Vagina (tissue), 2 donors: ENCODE data around the gene ANKRD16. TPM values are rescaled to one million over a fixed set of nuclear protein-coding genes. Genes with fewer than 3 reads are reported as not detected.
"Not testable (repeated sequence)": the region's sequence is repeated elsewhere in the genome, so short reads cannot be mapped to it uniquely, and the experiment has no call there.

Source experiments
- DNase-seq, 2 donors: peaks; one replicate each; pipeline ENCODE4 v3.0.0-alpha.2; 2017; ENCODE audit errors: extremely low spot score in 2 of 2
- H3K27ac ChIP-seq: fragments of 200-600 bp; sonication (generic); one replicate; pipeline ENCODE4 v1.5.1; 2019
- H3K27me3 ChIP-seq: fragments of 200-600 bp; sonication (generic); one replicate; pipeline ENCODE4 v1.5.1; 2019
- H3K36me3 ChIP-seq, 2 donors: fragments of 200-600 bp; sonication (generic); one replicate each; pipeline ENCODE4 v1.5.1; 2017 to 2019
- H3K4me1 ChIP-seq: fragments of 200-600 bp; sonication (generic); one replicate; pipeline ENCODE4 v1.5.1; 2019
- H3K4me3 ChIP-seq, 2 donors: fragments of 200-600 bp; sonication (generic); 1 replicate in 1 of 2; 2 replicates in 1 of 2; pipeline ENCODE4 v1.5.1; 2016 to 2019
- H3K9me3 ChIP-seq: fragments of 200-600 bp; sonication (generic); one replicate; pipeline ENCODE4 v1.5.1; 2019
- CTCF ChIP-seq, 3 experiments: fragments of 450-650 bp in 2 of 3; fragments of 200-600 bp in 1 of 3; sonication (generic) in 1 of 3; IDR thresholded peaks; one replicate each; pipeline ENCODE4 v1.5.1; 2017 to 2019; ENCODE audit warnings: antibody characterized with exemption in 3 of 3, mild to moderate bottlenecking in 2 of 3, moderate library complexity in 2 of 3
- POLR2A ChIP-seq, 2 donors: fragments of 450-650 bp; IDR thresholded peaks; one replicate each; pipeline ENCODE4 v1.6.1; 2017; ENCODE audit warnings: antibody characterized with exemption in 2 of 2, mild to moderate bottlenecking in 2 of 2, moderate library complexity in 2 of 2
- POLR2AphosphoS5 ChIP-seq, 2 donors: sonication (generic); formaldehyde crosslinking; IDR thresholded peaks; one replicate each; pipeline ENCODE4 v1.9.0; 2017; ENCODE audit warnings: antibody characterized with exemption in 2 of 2, mild to moderate bottlenecking in 2 of 2, low read depth in 1 of 2; ENCODE audit not compliant: insufficient read depth in 1 of 2
- intact Hi-C: fragments of 100-400 bp; cut with DNase I; formaldehyde crosslinking; loops from one replicate; pipeline ENCODE4 v1.15.1; 2023
- total RNA-seq: library from RNA; depleted of rRNA; stranded (reverse); fragments of >200 nt; gene quantifications from one replicate; pipeline ENCODE4 v1.2.3, GENCODE V29; 2016

ANKRD16 gene
- total RNA-seq, 1 donor from 2014 or later = 17.7 TPM

GRCh38 chr10:5915451-5915850 lies 25.8 kb upstream of the ANKRD16 start:
- Histone ChIP-seq H3K4me3 (no peak overlapping the region), H3K4me1 (no peaks in the 10 kb centered on the region), H3K27me3 (no peaks in the 10 kb centered on the region), H3K27ac (no peak overlapping the region), H3K9me3 (no peaks in the 10 kb centered on the region), H3K36me3 (peaks cover 0 to 95% of the 10 kb centered on the region in 2 donors)
- no peak for DNase-seq
- TF ChIP-seq POLR2A (IDR thresholded peaks at IDR 0.05) (no peak), POLR2AphosphoS5 (IDR thresholded peaks at IDR 0.05; ENCODE audit: insufficient read depth in 1 of 2, low read depth in 1 of 2) (no peak), CTCF (IDR thresholded peaks at IDR 0.05) (no peak)
- intact Hi-C loops = no loop called here

GRCh38 chr10:5913736-5914135 lies 24.0 kb upstream of the ANKRD16 start:
- TF ChIP-seq CTCF (IDR thresholded peaks at IDR 0.05) = no peak
- no peak for TF ChIP-seq POLR2A (IDR thresholded peaks at IDR 0.05)
- TF ChIP-seq POLR2AphosphoS5 (IDR thresholded peaks at IDR 0.05; ENCODE audit: insufficient read depth in 1 of 2, low read depth in 1 of 2) = no peak
- H3K36me3 ChIP-seq = peaks cover 0 to 95% of the 10 kb centered on the region in 2 donors
- no peaks in the 10 kb centered on the region for H3K27me3 ChIP-seq
- H3K4me3 ChIP-seq = no peak overlapping the region
- intact Hi-C loops = no loop called here
- no peaks in the 10 kb centered on the region for H3K9me3 ChIP-seq
- H3K4me1 ChIP-seq = no peaks in the 10 kb centered on the region
- no peak overlapping the region for H3K27ac ChIP-seq
- DNase-seq = no peak

- no peaks in the 10 kb centered on the region for H3K27me3 ChIP-seq
- intact Hi-C loops = no loop called here
- H3K27ac ChIP-seq = no peak overlapping the region
- H3K4me3 ChIP-seq = no peak overlapping the region
- H3K9me3 ChIP-seq = no peaks in the 10 kb centered on the region
- H3K4me1 ChIP-seq = no peaks in the 10 kb centered on the region
- DNase-seq = no peak
- H3K36me3 ChIP-seq = peaks cover 0 to 88% of the 10 kb centered on the region in 2 donors
- TF ChIP-seq POLR2A (IDR thresholded peaks at IDR 0.05) (no peak), CTCF (IDR thresholded peaks at IDR 0.05) (no peak), POLR2AphosphoS5 (IDR thresholded peaks at IDR 0.05; ENCODE audit: insufficient read depth in 1 of 2, low read depth in 1 of 2) (no peak)
These were observed 22.0 kb upstream of the ANKRD16 start for GRCh38 chr10:5911670-5912069.

- H3K27ac ChIP-seq = no peak overlapping the region
- no peak for DNase-seq
- intact Hi-C loops = no loop called here
- TF ChIP-seq POLR2A (IDR thresholded peaks at IDR 0.05) = no peak
- TF ChIP-seq CTCF (IDR thresholded peaks at IDR 0.05) = no peak
- TF ChIP-seq POLR2AphosphoS5 (IDR thresholded peaks at IDR 0.05; ENCODE audit: insufficient read depth in 1 of 2, low read depth in 1 of 2) = no peak
- H3K27me3 ChIP-seq = no peaks in the 10 kb centered on the region
- no peak overlapping the region for H3K4me3 ChIP-seq
- H3K9me3 ChIP-seq = no peaks in the 10 kb centered on the region
- H3K4me1 ChIP-seq = peaks cover 7% of the 10 kb centered on the region
- H3K36me3 ChIP-seq = peaks cover 0 to 84% of the 10 kb centered on the region in 2 donors
These were observed 20.8 kb upstream of the ANKRD16 start for GRCh38 chr10:5910323-5911100.

GRCh38 chr10:5908676-5909075 lies 19.0 kb upstream of the ANKRD16 start:
- peaks cover 0 to 66% of the 10 kb centered on the region in 2 donors for H3K36me3 ChIP-seq
- intact Hi-C loops, H3K9me3 ChIP-seq, H3K27me3 ChIP-seq, DNase-seq, H3K27ac ChIP-seq, H3K4me1 ChIP-seq, H3K4me3 ChIP-seq: not testable (repeated sequence)
